K562 (cell line): ENCODE measurements around the gene ETNK1. TPM values are rescaled to one million over a fixed set of nuclear protein-coding genes. Genes with fewer than 3 reads are reported as not detected.
A peak's percentile ranks its signal among the peaks of the same experiment; 100 is the strongest.

ENCODE experiments used
- ARID3B ChIP-seq: fragments of 250-450 bp; sonication (Bioruptor Pico); IDR thresholded peaks from 2 replicates; pipeline ENCODE4 v1.4.0; 2020; ENCODE audit warnings: borderline replicate concordance
- E2F8 ChIP-seq: fragments of 450-650 bp; IDR thresholded peaks from 2 replicates; pipeline ENCODE4 v1.7.1; 2018; ENCODE audit warnings: mild to moderate bottlenecking, low read depth; ENCODE audit not compliant: partially characterized antibody
- EP400 ChIP-seq: fragments of 450-650 bp; IDR thresholded peaks from 2 replicates; pipeline ENCODE4 v1.6.1; 2017; ENCODE audit warnings: antibody characterized with exemption, mild to moderate bottlenecking, moderate library complexity
- FOS ChIP-seq: IDR thresholded peaks from 3 replicates; pipeline ENCODE4 v1.6.1; 2011; ENCODE audit not compliant: insufficient read length; ENCODE audit errors: extremely low read depth
- FOXA1 ChIP-seq: fragments of 450-650 bp; IDR thresholded peaks from 2 replicates; pipeline ENCODE4 v1.6.1; 2016; ENCODE audit warnings: mild to moderate bottlenecking, borderline replicate concordance
- FOXJ2 ChIP-seq: fragments of 200-800 bp; sonication (Bioruptor generic); IDR thresholded peaks from 2 replicates; pipeline ENCODE4 v1.6.1; 2016; ENCODE audit warnings: missing genetic modification characterization, missing compliant biosample characterization
- KAT7 ChIP-seq: sonication (generic); formaldehyde crosslinking; IDR thresholded peaks from 2 replicates; pipeline ENCODE4 v1.8.0; 2022; ENCODE audit warnings: missing genetic modification reagents, mild to moderate bottlenecking, borderline replicate concordance
- MEF2D ChIP-seq: conservative IDR thresholded peaks from 2 replicates; pipeline ENCODE4 v1.6.1; 2016; ENCODE audit warnings: low read depth, missing genetic modification characterization, missing compliant biosample characterization
- NCOA4 ChIP-seq: fragments of 450-650 bp; IDR thresholded peaks from 2 replicates; pipeline ENCODE4 v1.6.1; 2018; ENCODE audit warnings: mild to moderate bottlenecking; ENCODE audit not compliant: partially characterized antibody
- PCBP1 ChIP-seq: fragments of 200-400 bp; formaldehyde crosslinking; IDR thresholded peaks from 2 replicates; pipeline ENCODE4 v1.6.1; 2018; ENCODE audit warnings: mild to moderate bottlenecking, low read depth, low read length; ENCODE audit not compliant: poor library complexity, severe bottlenecking
- PHF8 ChIP-seq: fragments of 200-600 bp; sonication (generic); IDR thresholded peaks from 2 replicates; pipeline ENCODE4 v1.6.1; 2012; ENCODE audit warnings: mixed run types, mild to moderate bottlenecking, inconsistent platforms, low read length, moderate library complexity, borderline replicate concordance
- POU5F1 ChIP-seq: fragments of 150-350 bp; IDR thresholded peaks from 2 replicates; pipeline ENCODE4 v1.6.1; 2014; ENCODE audit warnings: borderline replicate concordance, low read length, low read depth, mild to moderate bottlenecking; ENCODE audit not compliant: partially characterized antibody
- RB1 ChIP-seq: fragments of 450-650 bp; IDR thresholded peaks from 2 replicates; pipeline ENCODE4 v1.6.1; 2017; ENCODE audit warnings: low read depth, mild to moderate bottlenecking
- STAG1 ChIP-seq: sonication (generic); formaldehyde crosslinking; IDR thresholded peaks from 2 replicates; pipeline ENCODE4 v1.5.0; 2020; ENCODE audit warnings: missing genetic modification reagents, borderline replicate concordance
- TFAP4 ChIP-seq: sonication (generic); formaldehyde crosslinking; IDR thresholded peaks from 2 replicates; pipeline ENCODE4 v1.8.0; 2022; ENCODE audit warnings: missing genetic modification reagents, mild to moderate bottlenecking, moderate library complexity, borderline replicate concordance
- U2AF1 ChIP-seq: fragments of 200-400 bp; formaldehyde crosslinking; optimal IDR thresholded peaks from 2 replicates; pipeline ENCODE3; 2017; ENCODE audit warnings: mild to moderate bottlenecking, low read depth, low read length, moderate library complexity
- ZNF124 ChIP-seq: sonication (generic); formaldehyde crosslinking; IDR thresholded peaks from 2 replicates; pipeline ENCODE4 v1.8.1; 2022; ENCODE audit warnings: missing genetic modification reagents
- ZNF436 ChIP-seq: fragments of 250-450, 450-650 bp; sonication (Bioruptor Pico); formaldehyde crosslinking; IDR thresholded peaks from 2 replicates; pipeline ENCODE4 v1.7.0; 2020; ENCODE audit warnings: mild to moderate bottlenecking
- ZNF589 ChIP-seq: fragments of 200-800 bp; sonication (Bioruptor generic); IDR thresholded peaks from 2 replicates; pipeline ENCODE4 v1.6.1; 2016; ENCODE audit warnings: low read depth, missing genetic modification characterization, missing compliant biosample characterization
- ZNF79 ChIP-seq: fragments of 250-450 bp; sonication (Bioruptor Pico); IDR thresholded peaks from 2 replicates; pipeline ENCODE4 v1.4.0; 2020; ENCODE audit warnings: low read depth, mild to moderate bottlenecking, moderate library complexity
- polyA plus RNA-seq, 8 experiments: library from polyadenylated mRNA; depleted of rRNA in 4 of 8; stranded (reverse) in 5 of 8; unstranded in 3 of 8; fragments of >200 nt; fragmentation: Nextera tagmentation in 2 of 8; fragmentation: Illumina TruSeq in 1 of 8; extraction: Ambion mirVana in 2 of 8; extraction: Trizol in 1 of 8; gene quantifications; 2 replicates each; pipeline versions ENCODE4 v1.2.1 to v1.2.3, GENCODE V29; 2011 to 2014; ENCODE audit warnings: inconsistent platforms in 1 of 8, missing spikeins in 1 of 8
- total RNA-seq, 7 experiments: library from RNA; depleted of rRNA in 6 of 7; stranded (reverse); fragments of >200 nt in 6 of 7; fragmentation: Illumina TruSeq in 2 of 7; extraction: Trizol in 2 of 7; gene quantifications; 2 replicates each; pipeline versions ENCODE4 v1.2.1 to v1.2.3, GENCODE V29; 2011 to 2021; ENCODE audit warnings: low replicate concordance in 1 of 7

ETNK1 gene
- total and polyA plus RNA-seq, 9 of the 15 experiments (the other 6 are each of a cell fraction or from before 2014, with no cell fraction given): 10.0 to 70.5 (median 36.0) TPM

- TF ChIP-seq KAT7 (CRISPR knock-in tag): peak; percentile 94; the same call in 1 of the 2 replicates
- no peak for TF ChIP-seq ZNF79 (CRISPR knock-in tag)
- no peak for TF ChIP-seq E2F8
- TF ChIP-seq U2AF1: peak; percentile 44
- no peak for TF ChIP-seq FOS
- no peak for TF ChIP-seq FOXA1
- peak; percentile 80 for TF ChIP-seq EP400
- TF ChIP-seq ZNF124 (CRISPR knock-in tag): no peak
- no peak for TF ChIP-seq MEF2D (tag)
- TF ChIP-seq ARID3B: no peak
- no peak for TF ChIP-seq POU5F1
- no peak for TF ChIP-seq FOXJ2
- TF ChIP-seq PHF8: peak; percentile 91; the same call in 1 of the 2 replicates
- TF ChIP-seq ZNF589: no peak
- no peak for TF ChIP-seq PCBP1
- TF ChIP-seq TFAP4 (CRISPR knock-in tag): peak; percentile 88
- no peak for TF ChIP-seq NCOA4
- TF ChIP-seq STAG1: no peak
- no peak for TF ChIP-seq ZNF436 (CRISPR knock-in tag)
- TF ChIP-seq RB1: peak; percentile 67; the same call in 1 of the 2 replicates
These were observed at the start of gene ETNK1 (continued) for GRCh38 chr12:22624870-22625761.
